Measurements from ENCODE around the gene TMEM132C. TPM values are rescaled to one million over a fixed set of nuclear protein-coding genes. Genes with fewer than 3 reads are reported as not detected.

The TMEM132C gene
- total RNA-seq, 2 donors from 2014 or later: 0.46 to 5.3 TPM

DNA sequence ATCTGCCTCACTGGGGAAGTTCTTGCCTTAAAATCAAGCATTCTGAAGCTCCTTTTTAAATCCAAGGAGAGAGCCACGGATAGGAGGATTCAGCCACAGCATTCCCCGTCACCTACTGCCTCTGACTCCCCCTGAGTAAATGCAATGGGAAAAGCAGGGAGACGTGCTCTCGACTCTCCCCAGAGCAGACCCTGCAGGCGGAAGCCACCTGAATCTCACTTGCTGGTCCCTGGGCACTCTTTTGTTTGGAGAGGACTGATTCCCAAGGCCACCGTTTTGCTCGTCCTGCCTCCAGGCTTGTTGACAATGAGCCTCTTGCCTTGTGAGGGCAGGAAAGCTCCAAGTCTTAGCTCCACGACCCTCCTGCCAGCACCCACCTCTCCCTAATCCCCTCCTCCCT lies 352.3 kb downstream of the TMEM132C start:
- no peaks in the 10 kb centered on the region for H3K9me3 ChIP-seq
- intact Hi-C loops (cut with DNase I): no loop called here
- TF ChIP-seq POLR2AphosphoS5 (IDR thresholded peaks at IDR 0.05) (no peak), POLR2A (IDR thresholded peaks at IDR 0.05) (no peak)
- TF ChIP-seq, protein P1, sequence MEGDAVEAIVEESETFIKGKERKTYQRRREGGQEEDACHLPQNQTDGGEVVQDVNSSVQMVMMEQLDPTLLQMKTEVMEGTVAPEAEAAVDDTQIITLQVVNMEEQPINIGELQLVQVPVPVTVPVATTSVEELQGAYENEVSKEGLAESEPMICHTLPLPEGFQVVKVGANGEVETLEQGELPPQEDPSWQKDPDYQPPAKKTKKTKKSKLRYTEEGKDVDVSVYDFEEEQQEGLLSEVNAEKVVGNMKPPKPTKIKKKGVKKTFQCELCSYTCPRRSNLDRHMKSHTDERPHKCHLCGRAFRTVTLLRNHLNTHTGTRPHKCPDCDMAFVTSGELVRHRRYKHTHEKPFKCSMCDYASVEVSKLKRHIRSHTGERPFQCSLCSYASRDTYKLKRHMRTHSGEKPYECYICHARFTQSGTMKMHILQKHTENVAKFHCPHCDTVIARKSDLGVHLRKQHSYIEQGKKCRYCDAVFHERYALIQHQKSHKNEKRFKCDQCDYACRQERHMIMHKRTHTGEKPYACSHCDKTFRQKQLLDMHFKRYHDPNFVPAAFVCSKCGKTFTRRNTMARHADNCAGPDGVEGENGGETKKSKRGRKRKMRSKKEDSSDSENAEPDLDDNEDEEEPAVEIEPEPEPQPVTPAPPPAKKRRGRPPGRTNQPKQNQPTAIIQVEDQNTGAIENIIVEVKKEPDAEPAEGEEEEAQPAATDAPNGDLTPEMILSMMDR (IDR thresholded peaks at IDR 0.05): no peak
- no peak for DNase-seq (ENCODE audit: low spot score)
- WGBS: 42% methylated on average over 8 of the region's 8 CpGs
- H3K27me3 ChIP-seq (replicated peaks; ENCODE audit: insufficient read depth): no peaks in the 10 kb centered on the region
- no peaks in the 10 kb centered on the region for H3K36me3 ChIP-seq
- no peak overlapping the region for H3K4me3 ChIP-seq
- no peak overlapping the region for H3K27ac ChIP-seq
- H3K4me1 ChIP-seq (replicated peaks): no peaks in the 10 kb centered on the region

DNA sequence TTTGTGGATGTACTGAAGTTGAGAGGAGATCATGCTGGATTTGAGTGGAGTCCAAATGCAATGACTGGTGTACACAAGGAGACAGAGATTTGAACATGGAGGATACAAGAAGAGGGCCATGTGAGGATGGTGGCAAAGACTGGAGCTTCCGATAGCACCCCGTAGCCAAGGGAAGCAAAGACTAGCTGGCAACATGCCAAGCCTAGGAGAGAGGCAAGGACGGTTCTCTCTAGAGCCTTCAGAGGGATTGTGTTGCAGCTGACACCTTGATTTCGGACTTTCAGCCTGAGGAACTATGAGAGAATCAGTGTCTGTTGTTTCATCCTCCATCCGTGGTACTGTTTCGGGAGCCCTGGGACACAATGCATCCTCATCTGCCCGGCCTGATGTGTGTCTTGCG lies 354.3 kb downstream of the TMEM132C start:
- no peak for TF ChIP-seq POLR2AphosphoS5 (IDR thresholded peaks at IDR 0.05)
- TF ChIP-seq, protein P1 (IDR thresholded peaks at IDR 0.05): no peak
- TF ChIP-seq POLR2A (IDR thresholded peaks at IDR 0.05): no peak
- Histone ChIP-seq H3K27ac (no peak overlapping the region), H3K4me1 (replicated peaks) (no peaks in the 10 kb centered on the region), H3K36me3 (no peaks in the 10 kb centered on the region), H3K4me3 (no peak overlapping the region), H3K9me3 (no peaks in the 10 kb centered on the region), H3K27me3 (replicated peaks; ENCODE audit: insufficient read depth) (no peaks in the 10 kb centered on the region)
- intact Hi-C loops (cut with DNase I): no loop called here
- DNase-seq (ENCODE audit: low spot score): no peak
- WGBS: 88% methylated on average over 8 of the region's 8 CpGs

DNA sequence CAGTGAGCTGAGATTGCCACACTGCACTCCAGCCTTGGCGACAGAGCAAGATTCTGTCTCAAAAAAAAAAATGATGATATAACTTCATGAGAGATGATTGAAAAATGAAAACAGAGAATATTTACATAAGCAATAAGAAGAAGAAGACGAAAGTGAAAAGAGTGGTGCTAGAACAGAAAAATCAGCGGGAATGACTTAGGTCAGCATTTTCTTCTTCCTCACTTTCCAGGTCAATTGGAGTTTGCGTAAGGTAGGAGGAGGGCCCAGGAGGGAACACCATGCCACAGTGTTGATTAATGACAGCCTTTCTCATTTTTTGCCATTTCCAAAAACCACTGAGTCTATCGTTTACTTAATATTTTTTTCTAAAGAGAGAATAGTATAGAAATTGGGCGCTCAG lies 356.8 kb downstream of the TMEM132C start:
- TF ChIP-seq POLR2AphosphoS5 (IDR thresholded peaks at IDR 0.05) (no peak), POLR2A (IDR thresholded peaks at IDR 0.05) (no peak)
- TF ChIP-seq, protein P1 (IDR thresholded peaks at IDR 0.05): no peak
- intact Hi-C loops (cut with DNase I): no loop called here
- Histone ChIP-seq H3K27me3 (replicated peaks; ENCODE audit: insufficient read depth) (no peaks in the 10 kb centered on the region), H3K36me3 (no peaks in the 10 kb centered on the region), H3K4me3 (no peak overlapping the region), H3K27ac (no peak overlapping the region), H3K4me1 (replicated peaks) (no peaks in the 10 kb centered on the region), H3K9me3 (no peaks in the 10 kb centered on the region)
- 97% methylated on average over 6 of the region's 6 CpGs for WGBS
- no peak for DNase-seq (ENCODE audit: low spot score)

DNA sequence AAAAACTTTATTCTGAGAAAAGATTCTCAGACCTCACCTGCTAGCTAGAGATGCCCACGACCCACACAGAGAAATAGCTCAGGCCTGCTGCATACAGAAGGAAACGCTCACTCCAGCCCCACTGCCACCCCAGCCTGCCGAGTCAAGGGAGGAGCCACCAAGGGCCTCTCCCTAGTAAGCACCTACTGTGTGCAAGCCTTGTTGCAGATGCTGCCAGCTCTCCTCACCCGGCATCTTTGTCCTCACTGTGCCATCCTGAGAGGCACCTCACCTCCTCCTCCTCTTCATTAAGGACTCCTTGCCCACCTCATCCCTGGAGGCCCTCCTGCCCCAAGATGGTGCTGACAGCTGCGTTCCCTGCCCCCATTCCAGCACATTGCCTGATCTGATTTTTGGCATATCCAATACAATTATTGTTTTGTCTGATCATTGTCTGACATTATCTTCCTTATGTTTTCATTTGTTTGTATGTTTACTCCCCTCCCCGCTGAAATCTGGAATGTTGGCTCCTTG lies 359.9 kb downstream of the TMEM132C start:
- 76% methylated on average over 6 of the region's 6 CpGs for WGBS
- intact Hi-C loops (cut with DNase I): no loop called here

DNA sequence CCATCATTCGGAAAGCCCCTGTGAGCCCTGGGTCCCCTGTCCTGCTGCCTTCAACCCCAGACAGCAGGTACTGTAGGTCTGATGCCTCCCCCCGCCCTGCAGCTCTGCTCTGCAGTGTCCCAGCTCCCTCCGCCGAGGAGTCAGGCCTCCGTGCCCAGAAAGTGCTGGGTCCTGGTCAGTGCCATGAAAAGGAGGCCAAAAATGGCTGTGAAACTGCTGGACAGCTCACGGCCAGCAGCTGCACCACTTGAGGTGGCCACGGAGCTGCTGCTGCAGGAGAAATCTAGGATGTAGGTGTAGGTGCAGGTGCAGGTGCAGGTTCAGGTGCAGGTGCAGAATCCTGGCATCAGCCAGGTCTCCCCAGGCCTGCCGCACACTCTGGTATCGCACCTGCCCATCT lies 360.7 kb downstream of the TMEM132C start:
- no peak for DNase-seq (ENCODE audit: low spot score)

More for the DNA sequence above, 359.9 kb downstream of the TMEM132C start:
- Histone ChIP-seq H3K4me1 (replicated peaks) (no peaks in the 10 kb centered on the region), H3K9me3 (no peaks in the 10 kb centered on the region), H3K4me3 (no peak overlapping the region), H3K27ac (no peak overlapping the region), H3K36me3 (no peaks in the 10 kb centered on the region), H3K27me3 (replicated peaks; ENCODE audit: insufficient read depth) (no peaks in the 10 kb centered on the region)
- TF ChIP-seq POLR2AphosphoS5 (IDR thresholded peaks at IDR 0.05): no peak
- TF ChIP-seq, protein P1 (IDR thresholded peaks at IDR 0.05): no peak
- TF ChIP-seq POLR2A (IDR thresholded peaks at IDR 0.05): no peak
- no peak for DNase-seq (ENCODE audit: low spot score)

More for the DNA sequence above, 360.7 kb downstream of the TMEM132C start:
- H3K9me3 ChIP-seq: no peaks in the 10 kb centered on the region
- no peak overlapping the region for H3K27ac ChIP-seq
- TF ChIP-seq POLR2A (IDR thresholded peaks at IDR 0.05) (no peak), POLR2AphosphoS5 (IDR thresholded peaks at IDR 0.05) (no peak)
- TF ChIP-seq, protein P1 (IDR thresholded peaks at IDR 0.05): no peak
- H3K36me3 ChIP-seq: no peaks in the 10 kb centered on the region
- WGBS: 71% methylated on average over 9 of the region's 9 CpGs
- intact Hi-C loops (cut with DNase I): no loop called here
- H3K4me1 ChIP-seq (replicated peaks): no peaks in the 10 kb centered on the region
- no peak overlapping the region for H3K4me3 ChIP-seq
- H3K27me3 ChIP-seq (replicated peaks; ENCODE audit: insufficient read depth): no peaks in the 10 kb centered on the region
